Astrocyte of the spinal cord (primary cell): ENCODE results near the gene PLEKHG4.

Experiments used
- DNase-seq: peaks from one replicate; pipeline ENCODE4 v3.0.0; 2011; ENCODE audit warnings: low read depth, low spot score
- H3K4me3 ChIP-seq: 2 replicates; pipeline ENCODE4 v1.5.1; 2011; ENCODE audit warnings: low read depth, mild to moderate bottlenecking, low read length, moderate library complexity
- CTCF ChIP-seq: IDR thresholded peaks from 2 replicates; pipeline ENCODE4 v1.5.1; 2012; ENCODE audit warnings: low read depth, mild to moderate bottlenecking, low read length, inconsistent platforms
- in situ Hi-C: cut with HindIII; loops from 2 replicates; pipeline ENCODE4 v1.10.0; 2017; ENCODE audit warnings: low sequenced_read_pairs

Gene PLEKHG4

DNA sequence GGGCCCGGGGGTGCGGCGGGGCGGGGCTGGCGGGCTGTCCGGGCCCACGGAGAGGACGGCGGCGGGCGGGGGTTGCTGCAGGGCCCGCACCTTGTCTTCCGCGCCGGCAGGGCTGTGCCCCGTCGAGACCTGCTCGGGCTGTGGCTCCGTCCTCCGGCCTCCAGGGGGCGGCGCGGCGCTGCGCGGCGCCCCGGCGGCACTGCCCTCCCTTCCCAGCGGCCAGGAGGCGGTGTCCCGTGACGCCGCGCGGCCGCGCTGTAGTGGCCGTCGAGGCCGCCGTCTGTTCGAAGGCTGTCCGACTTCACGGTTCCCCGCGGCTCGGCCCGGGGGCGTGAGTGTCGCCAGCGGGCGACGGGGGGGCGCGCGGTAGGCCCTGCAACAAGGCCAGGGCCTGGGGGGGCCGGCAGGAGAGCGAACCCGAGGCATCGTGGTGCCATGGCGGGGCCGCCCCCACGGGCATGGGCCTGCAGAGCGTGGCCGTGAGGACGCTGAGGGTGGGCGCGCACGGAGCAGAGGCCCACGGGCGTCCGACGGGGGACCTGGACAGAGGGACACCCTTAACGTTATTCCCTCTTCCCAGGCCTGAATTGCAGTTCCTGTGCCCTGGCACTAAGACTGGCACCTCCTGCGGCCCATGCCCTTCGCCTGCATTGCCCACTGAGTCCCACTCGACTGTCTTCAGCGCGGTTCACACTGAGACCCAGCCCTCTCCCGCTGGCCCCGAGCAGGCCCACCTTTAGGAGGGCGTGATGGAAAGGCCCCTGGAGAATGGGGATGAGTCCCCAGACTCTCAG lies at the start of gene PLEKHG4:
PLEKHG4 (plus strand) TSS at position 237 of the 794 bp plus-strand sequence; CDS start at position 750, 513 bp downstream.
- peak within 1 kb of the TSS; percentile 46 for H3K4me3 ChIP-seq
- in situ Hi-C loops: no loop called here
- TF ChIP-seq CTCF: peak; percentile 47
- DNase-seq: peak; percentile 71

GRCh38 chr16:67229906-67230808 lies 49.2 kb upstream of the PLEKHG4 start:
- DNase-seq: no peak
- in situ Hi-C loops: no loop called here
- no peak for TF ChIP-seq CTCF
- no peak overlapping the region for H3K4me3 ChIP-seq

DNA sequence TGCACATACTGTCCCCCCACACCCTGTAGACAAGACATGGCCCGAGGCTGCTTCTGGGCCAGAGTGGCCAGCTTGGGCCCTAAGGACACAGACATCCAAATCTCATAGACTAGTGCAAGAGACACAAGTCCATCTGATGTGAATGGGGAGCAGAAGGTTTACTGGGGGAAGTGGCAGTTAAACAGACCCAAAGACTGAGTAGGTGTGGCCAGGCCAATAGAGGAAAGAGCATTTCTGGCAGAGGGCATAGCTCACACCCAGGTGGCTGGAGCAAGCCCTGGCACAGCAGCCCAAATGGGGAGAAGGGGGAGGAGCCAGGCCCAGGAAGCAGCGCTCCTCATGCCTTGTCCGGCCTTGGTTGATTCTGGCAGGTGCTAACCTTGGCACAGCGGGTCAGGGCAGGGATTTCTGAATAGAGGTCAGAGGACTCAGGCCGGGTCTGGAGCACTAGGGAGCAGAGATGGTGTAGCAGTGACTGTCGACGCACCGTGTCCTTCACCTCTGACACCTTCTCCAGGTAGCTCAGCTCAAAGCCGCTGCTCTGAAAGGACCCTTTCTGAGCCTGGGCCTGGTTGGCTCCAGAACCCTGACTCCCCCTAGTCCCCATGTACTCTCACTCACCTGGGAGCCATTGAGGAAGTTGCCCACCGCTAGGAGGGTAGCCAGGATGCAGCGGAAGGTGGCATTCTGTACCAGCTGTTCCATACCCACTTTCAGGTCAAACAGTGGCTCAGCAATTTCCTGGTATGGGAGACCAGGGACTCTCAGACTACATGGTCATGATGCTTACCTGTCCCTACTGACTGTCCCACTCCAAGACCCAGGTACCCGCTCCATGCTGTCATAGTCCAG lies 48.3 kb upstream of the PLEKHG4 start:
- in situ Hi-C loops: no loop called here
- DNase-seq: no peak
- no peak overlapping the region for H3K4me3 ChIP-seq
- no peak for TF ChIP-seq CTCF

DNA sequence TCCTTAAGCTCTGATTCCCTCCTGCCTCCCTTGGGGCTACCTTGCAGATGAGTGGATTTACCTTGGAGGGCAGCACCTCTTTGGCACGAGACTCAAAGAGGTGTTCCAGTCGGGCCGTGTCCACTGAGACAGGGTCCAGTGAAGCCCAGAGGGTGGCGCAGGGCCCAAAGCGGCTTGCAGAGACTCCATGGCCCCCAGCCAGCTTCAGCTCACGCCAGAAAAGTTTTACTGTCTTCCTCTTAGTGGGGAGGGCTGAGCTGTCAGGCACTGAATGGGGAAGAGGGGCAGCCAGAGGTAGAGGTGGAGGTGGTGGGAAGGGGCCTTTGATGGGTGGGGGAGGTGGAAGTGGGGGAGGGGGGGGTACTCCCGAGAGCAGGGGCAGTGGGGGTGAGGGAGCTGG lies 45.7 kb upstream of the PLEKHG4 start:
- in situ Hi-C loops: no loop called here
- no peak overlapping the region for H3K4me3 ChIP-seq
- TF ChIP-seq CTCF: no peak
- DNase-seq: no peak

GRCh38 chr16:67234180-67234597 lies 45.1 kb upstream of the PLEKHG4 start:
- no peak overlapping the region for H3K4me3 ChIP-seq
- no peak for DNase-seq
- in situ Hi-C loops: no loop called here
- TF ChIP-seq CTCF: no peak
